Activated T-helper 2 cell treated with anti-CD3 and anti-CD28 coated beads, Interferon-gamma antibody, Interleukin-2, Interleukin-4, amounts not matched to agents 10 μg/mL and 5 μg/mL and 100 μg/mL, durations not matched to agents 14 hours and 24 hours and 36 hours (primary cell): ENCODE measurements around the gene PICALM. TPM values are rescaled to one million over a fixed set of nuclear protein-coding genes. Genes with fewer than 3 reads are reported as not detected.
A peak's percentile ranks its signal among the peaks of the same experiment; 100 is the strongest.
"Not testable (repeated sequence)": the region's sequence is repeated elsewhere in the genome, so short reads cannot be mapped to it uniquely, and the experiment has no call there.

Experiments used
- DNase-seq: peaks from one replicate; pipeline ENCODE4 v3.0.0; 2021; ENCODE audit warnings: low spot score
- H3K27ac Mint-ChIP-seq: one replicate; pipeline ENCODE4 v1.8.0; 2021; ENCODE audit warnings: mixed read lengths
- H3K27me3 Mint-ChIP-seq: one replicate; pipeline ENCODE4 v1.8.0; 2021; ENCODE audit warnings: low read depth, mixed read lengths
- H3K36me3 Mint-ChIP-seq: one replicate; pipeline ENCODE4 v1.8.0; 2021; ENCODE audit warnings: low read depth, mixed read lengths
- H3K4me1 Mint-ChIP-seq: one replicate; pipeline ENCODE4 v1.8.0; 2021; ENCODE audit warnings: low read depth, mixed read lengths
- H3K4me3 Mint-ChIP-seq: one replicate; pipeline ENCODE4 v1.8.0; 2021; ENCODE audit warnings: low read depth, mild to moderate bottlenecking, moderate library complexity, mixed read lengths
- H3K9me3 Mint-ChIP-seq: one replicate; pipeline ENCODE4 v1.8.0; 2021; ENCODE audit warnings: mixed read lengths
- intact Hi-C: fragments of 100-400 bp; cut with micrococcal nuclease; formaldehyde crosslinking; loops from one replicate; pipeline ENCODE4 v1.15.1; 2023
- total RNA-seq: library from RNA; stranded (reverse); gene quantifications from 2 replicates; pipeline ENCODE4 v1.2.3, GENCODE V29; 2022

The PICALM gene
- total RNA-seq: 193 and 213 TPM in 2 replicates

GRCh38 chr11:86068951-86069407, at the start of gene PICALM:
PICALM (minus strand) TSS chr11:86069084; CDS start chr11:86068780, 304 bp downstream.
- DNase-seq: peak; percentile 97
- no peaks in the 10 kb centered on the region for H3K9me3 Mint-ChIP-seq
- H3K4me3 Mint-ChIP-seq: peak within 1 kb of the TSS; percentile 95
- H3K27me3 Mint-ChIP-seq: peaks cover 2% of the 10 kb centered on the region
- peaks cover 40% of the 10 kb centered on the region for H3K36me3 Mint-ChIP-seq
- intact Hi-C loops: loop anchor here (1.0 to 10.0 kb wide), 10 partner anchors 48 to 736 kb away; partner anchors contain the start of genes PRSS23 and TMEM126B
- H3K27ac Mint-ChIP-seq: peak within 1 kb of the TSS; percentile 88
- peaks cover 30% of the 10 kb centered on the region for H3K4me1 Mint-ChIP-seq

GRCh38 chr11:86118253-86118652, 49.4 kb upstream of the PICALM start:
- DNase-seq: no peak
- peak overlapping the region; percentile 83 for H3K27ac Mint-ChIP-seq

GRCh38 chr11:86117712-86118063, 48.8 kb upstream of the PICALM start:
- Mint-ChIP-seq H3K4me3 (peak overlapping the region; percentile 45), H3K9me3 (no peaks in the 10 kb centered on the region)

More at GRCh38 chr11:86118253-86118652, 49.4 kb upstream of the PICALM start:
- no peaks in the 10 kb centered on the region for H3K36me3 Mint-ChIP-seq
- peak overlapping the region; percentile 11 for H3K4me3 Mint-ChIP-seq
- H3K4me1 Mint-ChIP-seq: peaks cover 44% of the 10 kb centered on the region
- intact Hi-C loops: loop anchor here (1.0 to 5.0 kb wide), 11 partner anchors 21 to 291 kb away; no protein-coding TSS in a partner anchor
- no peaks in the 10 kb centered on the region for H3K9me3 Mint-ChIP-seq
- no peaks in the 10 kb centered on the region for H3K27me3 Mint-ChIP-seq

GRCh38 chr11:86117001-86117711, 48.3 kb upstream of the PICALM start:
- H3K9me3 Mint-ChIP-seq: no peaks in the 10 kb centered on the region
- H3K27ac Mint-ChIP-seq: peak overlapping the region; percentile 83
- peaks cover 42% of the 10 kb centered on the region for H3K4me1 Mint-ChIP-seq
- H3K27me3 Mint-ChIP-seq: no peaks in the 10 kb centered on the region
- no peak overlapping the region for H3K4me3 Mint-ChIP-seq
- intact Hi-C loops: loop anchor here (1.0 to 5.0 kb wide), 3 partner anchors 48 to 290 kb away; partner anchors contain the start of gene PICALM
- no peaks in the 10 kb centered on the region for H3K36me3 Mint-ChIP-seq
- no peak for DNase-seq

More at GRCh38 chr11:86117712-86118063, 48.8 kb upstream of the PICALM start:
- Mint-ChIP-seq H3K36me3 (no peaks in the 10 kb centered on the region), H3K27ac (peak overlapping the region; percentile 83), H3K4me1 (peaks cover 44% of the 10 kb centered on the region), H3K27me3 (no peaks in the 10 kb centered on the region)
- no peak for DNase-seq
- intact Hi-C loops: loop anchor here (1.0 to 5.0 kb wide), 13 partner anchors 22 to 290 kb away; partner anchors contain the start of gene PICALM

GRCh38 chr11:86116386-86116726, 47.5 kb upstream of the PICALM start:
- H3K9me3 Mint-ChIP-seq: no peaks in the 10 kb centered on the region
- H3K27me3 Mint-ChIP-seq: no peaks in the 10 kb centered on the region
- H3K27ac Mint-ChIP-seq: peak overlapping the region; percentile 83

GRCh38 chr11:86115542-86116385, 46.9 kb upstream of the PICALM start:
- peak overlapping the region; percentile 83 for H3K27ac Mint-ChIP-seq
- H3K4me3 Mint-ChIP-seq: peak overlapping the region; percentile 22
- H3K27me3 Mint-ChIP-seq: no peaks in the 10 kb centered on the region
- H3K9me3 Mint-ChIP-seq: no peaks in the 10 kb centered on the region
- DNase-seq: no peak
- no peaks in the 10 kb centered on the region for H3K36me3 Mint-ChIP-seq
- H3K4me1 Mint-ChIP-seq: peaks cover 42% of the 10 kb centered on the region
- intact Hi-C loops: loop anchor here (2.0 to 5.0 kb wide), 2 partner anchors 167 to 288 kb away; no protein-coding TSS in a partner anchor

More at GRCh38 chr11:86116386-86116726, 47.5 kb upstream of the PICALM start:
- Mint-ChIP-seq H3K36me3 (no peaks in the 10 kb centered on the region), H3K4me1 (peaks cover 42% of the 10 kb centered on the region), H3K4me3 (peak overlapping the region; percentile 22)
- intact Hi-C loops: loop anchor here (2.0 to 5.0 kb wide), 2 partner anchors 168 to 289 kb away; no protein-coding TSS in a partner anchor
- DNase-seq: no peak

- DNase-seq: no peak
- H3K27ac Mint-ChIP-seq: no peak overlapping the region
- no peak overlapping the region for H3K4me3 Mint-ChIP-seq
- H3K27me3 Mint-ChIP-seq: no peaks in the 10 kb centered on the region
- H3K4me1 Mint-ChIP-seq: peaks cover 8% of the 10 kb centered on the region
- H3K9me3 Mint-ChIP-seq: no peaks in the 10 kb centered on the region
- intact Hi-C loops: no loop called here
- H3K36me3 Mint-ChIP-seq: no peaks in the 10 kb centered on the region
Observed at GRCh38 chr11:86108890-86109638, 40.2 kb upstream of the PICALM start.

- peaks cover 5% of the 10 kb centered on the region for H3K4me1 Mint-ChIP-seq
- H3K4me3 Mint-ChIP-seq: no peak overlapping the region
- no peaks in the 10 kb centered on the region for H3K27me3 Mint-ChIP-seq
- DNase-seq: no peak
- intact Hi-C loops: no loop called here
- H3K9me3 Mint-ChIP-seq: no peaks in the 10 kb centered on the region
- no peak overlapping the region for H3K27ac Mint-ChIP-seq
- no peaks in the 10 kb centered on the region for H3K36me3 Mint-ChIP-seq
Observed at GRCh38 chr11:86108191-86108590, 39.3 kb upstream of the PICALM start.

- H3K27ac Mint-ChIP-seq: no peak overlapping the region
- H3K4me1 Mint-ChIP-seq: peaks cover 5% of the 10 kb centered on the region
- no peak overlapping the region for H3K4me3 Mint-ChIP-seq
Observed at GRCh38 chr11:86106916-86107315, 38.0 kb upstream of the PICALM start.

GRCh38 chr11:86106031-86106430, 37.1 kb upstream of the PICALM start:
- H3K9me3 Mint-ChIP-seq, intact Hi-C loops, H3K4me1 Mint-ChIP-seq, DNase-seq, H3K4me3 Mint-ChIP-seq, H3K36me3 Mint-ChIP-seq, H3K27me3 Mint-ChIP-seq, H3K27ac Mint-ChIP-seq: not testable (repeated sequence)

More at GRCh38 chr11:86106916-86107315, 38.0 kb upstream of the PICALM start:
- Mint-ChIP-seq H3K9me3 (no peaks in the 10 kb centered on the region), H3K27me3 (peaks cover 5% of the 10 kb centered on the region), H3K36me3 (no peaks in the 10 kb centered on the region)
- intact Hi-C loops: no loop called here
- no peak for DNase-seq

- intact Hi-C loops, H3K27me3 Mint-ChIP-seq, DNase-seq, H3K9me3 Mint-ChIP-seq, H3K27ac Mint-ChIP-seq, H3K4me3 Mint-ChIP-seq, H3K36me3 Mint-ChIP-seq, H3K4me1 Mint-ChIP-seq: not testable (repeated sequence)
Observed at GRCh38 chr11:86105601-86106000, 36.7 kb upstream of the PICALM start.

GRCh38 chr11:86103808-86104207, 34.9 kb upstream of the PICALM start:
- intact Hi-C loops: no loop called here
- H3K36me3 Mint-ChIP-seq: no peaks in the 10 kb centered on the region
- no peak overlapping the region for H3K27ac Mint-ChIP-seq
- DNase-seq: no peak
- H3K9me3 Mint-ChIP-seq: no peaks in the 10 kb centered on the region
- H3K4me1 Mint-ChIP-seq: peaks cover 5% of the 10 kb centered on the region
- H3K4me3 Mint-ChIP-seq: no peak overlapping the region
- peaks cover 7% of the 10 kb centered on the region for H3K27me3 Mint-ChIP-seq
